Trophoblast cell (in vitro differentiated cells and primary cell): ENCODE results near the gene NRDC.
"Not testable (repeated sequence)": the region's sequence is repeated elsewhere in the genome, so short reads cannot be mapped to it uniquely, and the experiment has no call there.

ENCODE experiments used
- DNase-seq, 2 donors: peaks; one replicate each; pipeline ENCODE4 v3.0.0-alpha.2; 2016
- H2AFZ ChIP-seq: 2 replicates; pipeline ENCODE4 v1.6.1; 2013; ENCODE audit warnings: low read length, moderate library complexity, mild to moderate bottlenecking; ENCODE audit not compliant: insufficient read depth, poor library complexity
- H2AK5ac ChIP-seq: 2 replicates; pipeline ENCODE4 v1.6.1; 2013; ENCODE audit warnings: mild to moderate bottlenecking, low read length
- H2BK120ac ChIP-seq: 2 replicates; pipeline ENCODE4 v1.6.1; 2013; ENCODE audit warnings: low read length, mild to moderate bottlenecking, moderate library complexity; ENCODE audit not compliant: insufficient read depth, poor library complexity
- H2BK12ac ChIP-seq: 2 replicates; pipeline ENCODE4 v1.6.1; 2013; ENCODE audit warnings: mild to moderate bottlenecking, low read length, moderate library complexity
- H2BK5ac ChIP-seq: 2 replicates; pipeline ENCODE4 v1.6.1; 2013; ENCODE audit warnings: low read length, low read depth, moderate library complexity, mild to moderate bottlenecking; ENCODE audit not compliant: poor library complexity
- H3K14ac ChIP-seq: 2 replicates; pipeline ENCODE4 v1.6.1; 2013; ENCODE audit warnings: mild to moderate bottlenecking, low read length
- H3K18ac ChIP-seq: 2 replicates; pipeline ENCODE4 v1.6.1; 2013; ENCODE audit warnings: mild to moderate bottlenecking, low read length
- H3K23ac ChIP-seq: 2 replicates; pipeline ENCODE4 v1.6.1; 2013; ENCODE audit warnings: low read length
- H3K27ac ChIP-seq: 2 replicates; pipeline ENCODE4 v1.5.1; 2013; ENCODE audit warnings: low read depth, mild to moderate bottlenecking, inconsistent platforms, low read length, moderate library complexity
- H3K27me3 ChIP-seq: 2 replicates; pipeline ENCODE4 v1.6.1; 2013; ENCODE audit warnings: inconsistent platforms, mild to moderate bottlenecking, low read length, moderate library complexity; ENCODE audit not compliant: insufficient read depth
- H3K36me3 ChIP-seq, 2 experiments: 1 replicate in 1 of 2; 2 replicates in 1 of 2; pipeline ENCODE4 v1.6.1; 2013; ENCODE audit warnings: low read length in 2 of 2, mild to moderate bottlenecking in 2 of 2, moderate library complexity in 1 of 2; ENCODE audit not compliant: insufficient read depth in 2 of 2, control insufficient read depth in 1 of 2
- H3K4ac ChIP-seq: 2 replicates; pipeline ENCODE4 v1.6.1; 2013; ENCODE audit warnings: low read depth, mild to moderate bottlenecking, low read length, moderate library complexity
- H3K4me1 ChIP-seq, 2 experiments: 1 replicate in 1 of 2; 2 replicates in 1 of 2; pipeline ENCODE4 v1.6.1; 2013; ENCODE audit warnings: low read length in 2 of 2, mild to moderate bottlenecking in 2 of 2, moderate library complexity in 1 of 2; ENCODE audit not compliant: insufficient read depth in 2 of 2, control insufficient read depth in 1 of 2
- H3K4me2 ChIP-seq: 2 replicates; pipeline ENCODE4 v1.6.1; 2013; ENCODE audit warnings: inconsistent platforms, mild to moderate bottlenecking, low read length, moderate library complexity
- H3K4me3 ChIP-seq: 2 replicates; pipeline ENCODE4 v1.5.1; 2013; ENCODE audit warnings: mild to moderate bottlenecking, low read depth, low read length, inconsistent platforms
- H3K79me1 ChIP-seq: one replicate; pipeline ENCODE4 v1.6.1; 2013; ENCODE audit warnings: low read length
- H3K79me2 ChIP-seq: 2 replicates; pipeline ENCODE4 v1.6.1; 2013; ENCODE audit warnings: low read length, mild to moderate bottlenecking; ENCODE audit not compliant: control insufficient read depth, insufficient read depth, poor library complexity
- H3K9ac ChIP-seq: 2 replicates; pipeline ENCODE4 v1.6.1; 2013; ENCODE audit warnings: mild to moderate bottlenecking, low read length
- H3K9me3 ChIP-seq: 2 replicates; pipeline ENCODE4 v1.6.1; 2013; ENCODE audit warnings: low read depth, mild to moderate bottlenecking, control low read depth, inconsistent platforms, low read length; ENCODE audit not compliant: insufficient read depth
- H4K12ac ChIP-seq: 2 replicates; pipeline ENCODE4 v1.6.1; 2013; ENCODE audit warnings: low read depth, mild to moderate bottlenecking, low read length, moderate library complexity
- H4K8ac ChIP-seq: 2 replicates; pipeline ENCODE4 v1.6.1; 2013; ENCODE audit warnings: low read depth, mild to moderate bottlenecking, low read length, moderate library complexity
- H4K91ac ChIP-seq: one replicate; pipeline ENCODE4 v1.6.1; 2013; ENCODE audit warnings: low read depth, mild to moderate bottlenecking, low read length, moderate library complexity
- WGBS: extraction: QIAGEN DNeasy Blood & Tissue Kit; methylation state at CpG from one replicate; pipeline ENCODE4 v1.1.7; 2013; ENCODE audit warnings: missing lambda C conversion rate; ENCODE audit not compliant: insufficient read length, insufficient coverage; ENCODE audit errors: extremely low coverage; 5-methylcytosine and 5-hydroxymethylcytosine counted together

NRDC gene

GRCh38 chr1:51819810-51820209 lies 58.7 kb downstream of the NRDC start:
- Histone ChIP-seq H3K27ac (no peak overlapping the region), H2AK5ac (no peak overlapping the region), H2BK5ac (no peak overlapping the region), H2AFZ (no peak overlapping the region), H3K4me3 (no peak overlapping the region), H3K9me3 (no peaks in the 10 kb centered on the region), H3K14ac (no peak overlapping the region), H3K79me2 (no peaks in the 10 kb centered on the region), H3K27me3 (no peaks in the 10 kb centered on the region), H3K36me3 (peaks cover 4 to 10% of the 10 kb centered on the region in 2 experiments), H2BK12ac (no peak overlapping the region), H3K18ac (no peak overlapping the region), H4K91ac (no peak overlapping the region), H4K8ac (no peak overlapping the region), H3K4me2 (no peak overlapping the region), H3K79me1 (no peaks in the 10 kb centered on the region), H3K23ac (no peak overlapping the region), H3K4ac (no peak overlapping the region), H3K4me1 (no peaks in the 10 kb centered on the region), H3K9ac (no peak overlapping the region), H4K12ac (no peak overlapping the region), H2BK120ac (no peak overlapping the region)
- DNase-seq, result no peak
- no CpG with 5 or more reads among the region's 1 CpG for WGBS

- not testable (repeated sequence) for H4K12ac ChIP-seq, H3K4me3 ChIP-seq, H2BK12ac ChIP-seq, H2BK5ac ChIP-seq, H2AK5ac ChIP-seq, H2BK120ac ChIP-seq, H3K18ac ChIP-seq, H3K9me3 ChIP-seq, H3K27ac ChIP-seq, H3K14ac ChIP-seq, H3K79me1 ChIP-seq, H3K23ac ChIP-seq, H3K4ac ChIP-seq, H3K9ac ChIP-seq, H2AFZ ChIP-seq, H3K27me3 ChIP-seq, DNase-seq, H3K79me2 ChIP-seq, H3K4me1 ChIP-seq, H4K91ac ChIP-seq, H3K4me2 ChIP-seq, H4K8ac ChIP-seq, H3K36me3 ChIP-seq
- no CpG with 5 or more reads among the region's 9 CpGs for WGBS
Measured at GRCh38 chr1:51819021-51819420, 59.5 kb downstream of the NRDC start.

GRCh38 chr1:51818487-51818886 lies 60.0 kb downstream of the NRDC start:
- Histone ChIP-seq H2AFZ (no peak overlapping the region), H4K8ac (no peak overlapping the region), H3K14ac (no peak overlapping the region), H3K9ac (no peak overlapping the region), H2BK5ac (no peak overlapping the region), H3K4ac (no peak overlapping the region), H3K27me3 (no peaks in the 10 kb centered on the region), H3K79me1 (no peaks in the 10 kb centered on the region), H3K18ac (no peak overlapping the region), H3K9me3 (no peaks in the 10 kb centered on the region), H3K4me1 (no peaks in the 10 kb centered on the region), H4K12ac (no peak overlapping the region), H3K36me3 (peaks cover 7 to 10% of the 10 kb centered on the region in 2 experiments), H2BK12ac (no peak overlapping the region), H2BK120ac (no peak overlapping the region), H2AK5ac (no peak overlapping the region), H3K27ac (no peak overlapping the region), H3K4me3 (no peak overlapping the region), H3K79me2 (no peaks in the 10 kb centered on the region), H4K91ac (no peak overlapping the region), H3K23ac (no peak overlapping the region), H3K4me2 (no peak overlapping the region)
- no peak for DNase-seq
- WGBS, result no CpG with 5 or more reads among the region's 3 CpGs

- no peak overlapping the region for H3K14ac ChIP-seq
Measured at GRCh38 chr1:51814513-51814912, 64.0 kb downstream of the NRDC start.

More at GRCh38 chr1:51814513-51814912, 64.0 kb downstream of the NRDC start:
- H3K9me3 ChIP-seq, result no peaks in the 10 kb centered on the region
- H2AK5ac ChIP-seq, result no peak overlapping the region
- no peak overlapping the region for H2BK5ac ChIP-seq
- H3K18ac ChIP-seq, result no peak overlapping the region
- no peak overlapping the region for H3K4me3 ChIP-seq
- H3K4me2 ChIP-seq, result no peak overlapping the region
- H3K27me3 ChIP-seq, result no peaks in the 10 kb centered on the region
- H3K4ac ChIP-seq, result no peak overlapping the region
- H3K27ac ChIP-seq, result no peak overlapping the region
- no peak overlapping the region for H4K12ac ChIP-seq
- no peaks in the 10 kb centered on the region for H3K4me1 ChIP-seq
- no peak overlapping the region for H2BK120ac ChIP-seq
- H4K8ac ChIP-seq, result no peak overlapping the region
- no peaks in the 10 kb centered on the region for H3K79me2 ChIP-seq
- no CpG with 5 or more reads among the region's 1 CpG for WGBS
- no peak overlapping the region for H2BK12ac ChIP-seq
- no peaks in the 10 kb centered on the region for H3K79me1 ChIP-seq
- no peak for DNase-seq
- H2AFZ ChIP-seq, result no peak overlapping the region
- peaks cover 14 to 17% of the 10 kb centered on the region in 2 experiments for H3K36me3 ChIP-seq
- no peak overlapping the region for H3K23ac ChIP-seq
- H3K9ac ChIP-seq, result no peak overlapping the region
- H4K91ac ChIP-seq, result no peak overlapping the region
